CD4-positive, alpha-beta T cell (primary cell): ENCODE results near the gene CHD9. TPM values are rescaled to one million over a fixed set of nuclear protein-coding genes. Genes with fewer than 3 reads are reported as not detected.
A peak's percentile ranks its signal among the peaks of the same experiment; 100 is the strongest.

Experiments used
- ATAC-seq: fragments of 200-7000 bp; cut with Tn5 transposase; one replicate; pipeline ENCODE4 v1.10.0; 2022; ENCODE audit warnings: mild to moderate bottlenecking; ENCODE audit not compliant: poor library complexity
- CTCF ChIA-PET: fragments of 350-600 bp; sonication (Branson Sonifier 250); formaldehyde crosslinking; loops from one replicate; lab custom pipeline; 2021; ENCODE audit warnings: antibody characterized with exemption, inconsistent platforms; lab: Charles Lee
- POLR2A ChIA-PET: fragments of 350-600 bp; sonication (Branson Sonifier 250); formaldehyde crosslinking; loops from one replicate; lab custom pipeline; 2021; ENCODE audit warnings: antibody characterized with exemption, inconsistent platforms; lab: Charles Lee
- DNase-seq, 14 experiments: peaks; one replicate each; pipeline ENCODE4 v3.0.0-alpha.2; 2013 to 2020; ENCODE audit warnings: mixed read lengths in 2 of 14
- H3K27ac ChIP-seq, 2 donors: one replicate each; pipeline versions ENCODE4 v1.5.1 to v1.7.0; 2013; ENCODE audit warnings: low read length in 2 of 2, low read depth in 1 of 2, mild to moderate bottlenecking in 1 of 2
- H3K27me3 ChIP-seq, 2 experiments: 1 replicate in 1 of 2; 2 replicates in 1 of 2; pipeline versions ENCODE4 v1.6.1 to v1.7.0; 2013; ENCODE audit warnings: low read length in 2 of 2, control low read depth in 1 of 2, mild to moderate bottlenecking in 1 of 2, moderate library complexity in 1 of 2; ENCODE audit not compliant: insufficient read depth in 2 of 2, control insufficient read depth in 1 of 2
- H3K36me3 ChIP-seq: one replicate; pipeline ENCODE4 v1.6.1; 2013; ENCODE audit warnings: low read length, control low read depth; ENCODE audit not compliant: insufficient read depth
- H3K4me1 ChIP-seq: one replicate; pipeline ENCODE4 v1.6.1; 2013; ENCODE audit warnings: low read length, control low read depth; ENCODE audit not compliant: insufficient read depth
- H3K4me3 ChIP-seq: one replicate; pipeline ENCODE4 v1.5.1; 2013; ENCODE audit warnings: mild to moderate bottlenecking, low read length, moderate library complexity
- H3K9me3 ChIP-seq, 2 experiments: 1 replicate in 1 of 2; 2 replicates in 1 of 2; pipeline versions ENCODE4 v1.6.1 to v1.7.0; 2013; ENCODE audit warnings: low read length in 2 of 2, mild to moderate bottlenecking in 2 of 2, control low read depth in 1 of 2, moderate library complexity in 1 of 2; ENCODE audit not compliant: control insufficient read depth in 1 of 2, insufficient read depth in 1 of 2
- H3K27ac Mint-ChIP-seq: one replicate; pipeline ENCODE4 v1.8.0; 2020; ENCODE audit warnings: mixed read lengths
- H3K27me3 Mint-ChIP-seq: one replicate; pipeline ENCODE4 v1.8.0; 2021; ENCODE audit warnings: mixed read lengths
- H3K36me3 Mint-ChIP-seq: one replicate; pipeline ENCODE4 v1.8.0; 2021; ENCODE audit warnings: low read depth, mixed read lengths
- H3K4me1 Mint-ChIP-seq: one replicate; pipeline ENCODE4 v1.8.0; 2021; ENCODE audit warnings: low read depth, mixed read lengths
- H3K4me3 Mint-ChIP-seq: one replicate; pipeline ENCODE4 v1.8.0; 2020; ENCODE audit warnings: mild to moderate bottlenecking, mixed read lengths
- H3K9me3 Mint-ChIP-seq: one replicate; pipeline ENCODE4 v1.8.0; 2020; ENCODE audit warnings: mixed read lengths
- intact Hi-C, 2 experiments: fragments of 100-400 bp; cut with DNase I in 1 of 2; cut with micrococcal nuclease in 1 of 2; formaldehyde crosslinking; loops; one replicate each; pipeline versions ENCODE4 v1.15.1 to v1.9.0; 2023 to 2025; cut with DNase I, micrococcal nuclease
- total RNA-seq, 174 experiments: library from RNA in 2 of 174; stranded (reverse) in 2 of 174; gene quantifications; one replicate each; pipeline ENCODE4 v1.2.3 and lab custom pipeline; 2021 to 2026
- TF ChIP-seq, protein P1 (sequence below): fragments of 200-600 bp; IDR thresholded peaks from one replicate; pipeline ENCODE4 v1.8.0; 2022; ENCODE audit warnings: antibody characterized with exemption, mild to moderate bottlenecking

CHD9 gene
- total RNA-seq, 2 experiments from 2014 or later = 28.2 to 28.8 TPM

GRCh38 chr16:53131363-53132071 is 76.7 kb downstream of the CHD9 start:
- H3K4me1 Mint-ChIP-seq = peaks cover 14% of the 10 kb centered on the region
- Histone ChIP-seq H3K36me3 (no peaks in the 10 kb centered on the region), H3K4me1 (peaks cover 13% of the 10 kb centered on the region), H3K27me3 (no peaks in the 10 kb centered on the region), H3K9me3 (no peaks in the 10 kb centered on the region), H3K27ac (peak overlapping the region in 1 of 2 donors; percentile 30), H3K4me3 (peak overlapping the region; percentile 92)
- CTCF ChIA-PET = no interaction called here
- peaks cover 7% of the 10 kb centered on the region for H3K36me3 Mint-ChIP-seq
- H3K27ac Mint-ChIP-seq = peak overlapping the region; percentile 84
- H3K9me3 Mint-ChIP-seq = no peaks in the 10 kb centered on the region
- TF ChIP-seq, protein P1, sequence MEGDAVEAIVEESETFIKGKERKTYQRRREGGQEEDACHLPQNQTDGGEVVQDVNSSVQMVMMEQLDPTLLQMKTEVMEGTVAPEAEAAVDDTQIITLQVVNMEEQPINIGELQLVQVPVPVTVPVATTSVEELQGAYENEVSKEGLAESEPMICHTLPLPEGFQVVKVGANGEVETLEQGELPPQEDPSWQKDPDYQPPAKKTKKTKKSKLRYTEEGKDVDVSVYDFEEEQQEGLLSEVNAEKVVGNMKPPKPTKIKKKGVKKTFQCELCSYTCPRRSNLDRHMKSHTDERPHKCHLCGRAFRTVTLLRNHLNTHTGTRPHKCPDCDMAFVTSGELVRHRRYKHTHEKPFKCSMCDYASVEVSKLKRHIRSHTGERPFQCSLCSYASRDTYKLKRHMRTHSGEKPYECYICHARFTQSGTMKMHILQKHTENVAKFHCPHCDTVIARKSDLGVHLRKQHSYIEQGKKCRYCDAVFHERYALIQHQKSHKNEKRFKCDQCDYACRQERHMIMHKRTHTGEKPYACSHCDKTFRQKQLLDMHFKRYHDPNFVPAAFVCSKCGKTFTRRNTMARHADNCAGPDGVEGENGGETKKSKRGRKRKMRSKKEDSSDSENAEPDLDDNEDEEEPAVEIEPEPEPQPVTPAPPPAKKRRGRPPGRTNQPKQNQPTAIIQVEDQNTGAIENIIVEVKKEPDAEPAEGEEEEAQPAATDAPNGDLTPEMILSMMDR = no peak
- ATAC-seq (peak; percentile 22), DNase-seq (peak; percentile 6 to 80 (median 36))
- intact Hi-C loops = loop anchor here (2.0 to 5.0 kb wide), 5 partner anchors 27 to 379 kb away; partner anchors contain the start of gene RBL2 (in 1 of the 2)
- POLR2A ChIA-PET = no interaction called here
- H3K27me3 Mint-ChIP-seq = no peaks in the 10 kb centered on the region
- H3K4me3 Mint-ChIP-seq = peak overlapping the region; percentile 97

GRCh38 chr16:53132406-53132805 is 77.6 kb downstream of the CHD9 start:
- POLR2A ChIA-PET = no interaction called here
- H3K4me1 Mint-ChIP-seq = peaks cover 14% of the 10 kb centered on the region
- intact Hi-C loops = loop anchor here in 1 of 2 experiments (5.0 kb wide), 1 partner anchor 75 kb away; no protein-coding TSS in a partner anchor
- no peaks in the 10 kb centered on the region for H3K9me3 ChIP-seq
- no peaks in the 10 kb centered on the region for H3K36me3 ChIP-seq
- peaks cover 13% of the 10 kb centered on the region for H3K4me1 ChIP-seq
- no peaks in the 10 kb centered on the region for H3K9me3 Mint-ChIP-seq
- H3K27me3 ChIP-seq = no peaks in the 10 kb centered on the region
- no peak overlapping the region for H3K4me3 ChIP-seq
- ATAC-seq (no peak), DNase-seq (no peak)
- CTCF ChIA-PET = no interaction called here
- peaks cover 7% of the 10 kb centered on the region for H3K36me3 Mint-ChIP-seq
- peak overlapping the region; percentile 84 for H3K27ac Mint-ChIP-seq
- H3K27ac ChIP-seq = no peak overlapping the region
- no peaks in the 10 kb centered on the region for H3K27me3 Mint-ChIP-seq
- TF ChIP-seq, protein P1 = no peak
- H3K4me3 Mint-ChIP-seq = peak overlapping the region; percentile 97

DNA sequence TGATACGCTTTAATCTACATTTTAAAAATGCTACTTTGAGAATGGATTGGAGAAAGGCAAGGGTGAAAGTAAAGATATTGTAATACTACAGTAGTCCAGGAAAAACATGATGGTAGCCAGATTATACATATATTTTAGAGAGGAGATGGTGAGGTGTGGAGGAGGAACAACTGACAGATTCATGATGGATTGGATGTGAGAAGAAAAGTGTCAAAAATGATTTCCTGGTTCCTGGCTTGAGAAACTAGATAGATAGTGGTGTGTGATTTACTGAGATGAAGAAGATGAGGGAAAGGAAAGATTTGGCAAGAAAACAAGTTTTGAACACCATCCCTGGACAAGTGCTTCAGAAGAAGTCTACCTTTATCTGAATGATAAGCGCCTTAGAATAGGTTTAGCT is 80.5 kb downstream of the CHD9 start:
- Mint-ChIP-seq H3K27me3 (no peaks in the 10 kb centered on the region), H3K36me3 (peaks cover 4% of the 10 kb centered on the region), H3K4me3 (no peak overlapping the region), H3K27ac (no peak overlapping the region), H3K9me3 (no peaks in the 10 kb centered on the region), H3K4me1 (peaks cover 9% of the 10 kb centered on the region)
- no peak overlapping the region for H3K27ac ChIP-seq
- DNase-seq (no peak), ATAC-seq (no peak)
- H3K36me3 ChIP-seq = no peaks in the 10 kb centered on the region
- H3K9me3 ChIP-seq = no peaks in the 10 kb centered on the region
- ChIA-PET POLR2A (no interaction called here), CTCF (no interaction called here)
- TF ChIP-seq, protein P1 = no peak
- no peak overlapping the region for H3K4me3 ChIP-seq
- intact Hi-C loops = no loop called here
- H3K27me3 ChIP-seq = no peaks in the 10 kb centered on the region
- peaks cover 5% of the 10 kb centered on the region for H3K4me1 ChIP-seq
